GM19099 (cell line): ENCODE data around the gene C9orf78.

Source experiments
- POLR2A ChIP-seq: IDR thresholded peaks from 3 replicates; pipeline ENCODE4 v1.6.1; 2011; ENCODE audit warnings: low read depth; ENCODE audit not compliant: insufficient read length; ENCODE audit errors: extremely low read depth

The C9orf78 gene, protein sequence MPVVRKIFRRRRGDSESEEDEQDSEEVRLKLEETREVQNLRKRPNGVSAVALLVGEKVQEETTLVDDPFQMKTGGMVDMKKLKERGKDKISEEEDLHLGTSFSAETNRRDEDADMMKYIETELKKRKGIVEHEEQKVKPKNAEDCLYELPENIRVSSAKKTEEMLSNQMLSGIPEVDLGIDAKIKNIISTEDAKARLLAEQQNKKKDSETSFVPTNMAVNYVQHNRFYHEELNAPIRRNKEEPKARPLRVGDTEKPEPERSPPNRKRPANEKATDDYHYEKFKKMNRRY

DNA sequence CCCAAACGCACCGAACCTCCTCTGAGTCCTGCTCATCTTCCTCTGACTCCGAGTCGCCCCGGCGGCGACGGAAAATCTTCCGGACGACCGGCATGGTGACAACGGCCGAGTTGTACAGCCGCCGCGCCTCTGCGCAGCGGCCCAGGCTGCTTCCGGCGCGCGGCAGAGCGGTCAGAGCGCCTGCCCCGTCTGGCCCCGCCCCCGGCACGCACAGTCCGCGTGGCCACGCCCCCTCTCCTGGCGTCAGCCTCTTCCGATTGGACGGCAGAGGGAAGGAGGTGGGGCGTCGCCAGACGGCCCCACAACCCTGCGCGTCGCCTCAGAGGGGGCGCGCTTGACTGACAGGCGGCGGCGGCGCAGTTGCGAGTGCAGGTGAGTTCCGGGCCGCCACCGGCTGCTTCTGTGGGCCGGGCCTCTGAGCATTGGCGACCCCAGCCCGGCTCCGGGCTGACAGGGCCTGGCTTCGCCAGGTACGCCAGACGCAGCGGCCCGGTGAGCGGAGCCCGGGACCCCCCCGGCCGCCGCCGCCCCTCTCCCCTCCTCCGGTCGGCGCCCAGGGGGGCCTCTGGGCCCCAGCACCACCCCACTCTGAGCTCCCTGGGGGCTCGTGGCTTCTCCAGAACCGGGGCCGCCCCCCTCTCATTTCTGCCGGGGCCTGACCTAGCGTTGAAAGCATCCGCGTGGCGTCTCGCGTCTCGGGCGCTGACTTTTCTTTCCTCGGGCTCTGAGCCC lies at the start of gene C9orf78, which contains the start of gene USP20:
Gene C9orf78 (minus strand): TSS at position 148 of the 732 bp plus-strand sequence. CDS start 54 bp downstream, at position 94.
Gene USP20 (plus strand): TSS at position 331 of the 732 bp plus-strand sequence. CDS start 17,098 bp downstream, outside the sequence.
- TF ChIP-seq POLR2A, result peak; percentile 96

DNA sequence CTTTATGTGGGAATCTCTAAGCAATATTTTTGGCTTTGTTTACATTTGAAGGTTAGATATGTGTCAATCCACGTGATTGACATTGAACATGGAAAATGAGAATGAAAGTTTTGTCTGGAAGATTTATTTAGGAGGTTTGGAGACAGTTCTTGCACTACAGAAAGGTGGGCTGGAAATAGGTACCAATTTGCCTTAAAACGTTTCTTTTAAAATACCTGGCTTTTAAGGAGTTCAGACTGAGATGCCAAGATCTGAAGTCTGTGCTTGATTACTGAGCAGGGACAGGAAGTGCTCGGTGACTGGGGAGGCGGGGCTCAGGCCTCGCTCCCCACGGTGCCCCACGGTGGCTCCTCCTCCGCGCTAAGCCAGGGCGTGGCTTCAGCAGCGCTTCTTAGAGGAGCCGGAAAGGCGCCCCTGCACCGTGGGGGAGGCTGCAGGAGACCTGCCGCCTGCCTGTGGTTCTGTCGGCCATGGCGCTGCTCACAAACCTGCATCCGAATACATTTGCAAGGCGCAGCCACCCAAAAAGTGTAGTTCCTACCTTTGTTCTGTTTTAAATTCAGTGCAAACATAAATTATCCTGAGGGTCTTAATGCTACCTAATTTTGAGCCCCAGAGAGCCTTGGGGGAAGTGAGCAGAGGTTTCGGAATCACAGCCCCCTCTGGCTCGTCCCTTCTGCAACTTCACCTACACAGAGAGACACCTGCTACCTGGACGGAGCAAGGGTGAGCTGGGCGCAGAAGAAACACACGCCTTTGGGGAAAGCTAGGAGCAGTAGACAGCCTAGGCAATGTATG lies 49.3 kb upstream of the C9orf78 start:
- TF ChIP-seq POLR2A, result peak; percentile 87

DNA sequence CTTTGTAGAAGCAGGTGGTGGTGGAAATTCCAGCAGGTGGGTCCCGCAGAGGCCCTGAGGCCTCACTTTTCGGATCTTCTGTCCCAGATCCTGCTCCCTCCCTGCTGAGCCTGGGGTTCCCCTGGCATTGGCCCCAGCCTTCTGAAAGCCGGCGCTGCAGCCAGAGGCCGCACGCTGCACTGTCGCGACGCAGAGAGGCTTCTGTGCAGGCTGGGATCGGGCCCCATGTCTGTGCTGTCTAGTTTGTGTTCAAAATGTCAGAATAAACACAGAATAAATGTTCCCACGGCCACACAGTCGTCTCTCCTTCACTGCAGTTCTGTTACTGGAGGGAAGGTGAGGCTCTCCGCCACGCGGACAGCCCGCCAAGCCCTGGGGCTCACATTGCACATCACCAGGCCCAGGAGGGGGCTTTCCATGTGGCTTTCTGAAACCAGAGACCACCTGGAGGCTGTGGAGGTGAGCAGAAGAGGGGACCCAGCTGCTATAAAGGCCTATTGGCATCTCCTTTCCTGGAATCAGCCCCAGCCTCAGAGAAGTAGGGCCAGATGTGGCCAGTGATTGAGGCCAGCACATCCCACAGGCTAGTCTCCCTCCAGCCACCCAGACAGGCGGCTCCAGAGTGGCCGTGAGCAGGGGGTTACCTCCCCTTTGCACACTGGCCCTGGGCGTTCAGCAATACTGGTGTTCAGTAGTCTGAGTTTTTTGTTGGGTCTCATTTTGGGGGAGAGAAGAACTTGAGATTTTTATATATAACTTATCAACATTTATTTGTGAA lies 46.7 kb upstream of the C9orf78 start:
- TF ChIP-seq POLR2A, result no peak

DNA sequence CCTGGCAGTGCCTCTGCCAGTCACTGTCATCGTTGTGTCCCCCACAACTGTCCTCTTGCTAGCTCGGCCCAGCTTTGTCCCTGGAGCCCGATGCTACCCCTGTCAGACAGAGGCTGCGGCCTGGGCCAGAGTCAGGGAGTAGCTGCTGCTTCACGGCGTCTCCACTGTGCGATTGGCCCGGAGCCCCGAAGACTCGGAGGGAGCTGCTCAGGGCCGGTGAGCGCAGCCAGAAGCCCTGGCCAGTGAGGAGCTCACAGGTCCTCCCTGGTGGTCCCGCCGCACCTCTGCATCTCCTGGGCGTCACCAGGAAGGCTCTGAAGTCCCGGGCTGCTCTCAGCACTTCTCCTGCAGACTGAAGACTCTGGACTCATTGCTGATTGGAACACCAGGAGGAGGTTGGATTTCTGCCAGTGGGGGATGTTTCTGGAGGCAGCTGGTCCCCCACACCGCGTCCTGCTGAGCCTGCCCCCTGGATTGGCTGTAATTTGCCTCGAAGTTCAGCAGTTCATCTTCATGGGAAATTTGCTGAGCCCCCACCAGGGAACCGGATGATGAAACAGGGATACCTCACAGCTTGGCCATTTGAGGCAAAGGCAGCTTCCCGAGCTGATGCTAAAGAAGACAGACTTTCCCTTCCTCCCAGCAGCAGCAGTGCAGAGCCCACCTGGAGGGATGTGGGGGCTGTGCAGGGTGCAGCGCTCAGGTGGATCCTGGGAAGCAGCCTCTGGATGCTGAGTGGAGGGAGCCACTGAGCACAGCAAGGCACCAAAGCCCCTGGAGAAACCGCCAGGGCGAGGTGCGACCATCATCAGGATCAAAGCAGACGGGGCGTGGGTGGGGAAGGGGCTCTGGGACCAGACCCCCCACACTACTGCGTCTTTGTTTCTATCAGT lies 45.8 kb upstream of the C9orf78 start:
- no peak for TF ChIP-seq POLR2A

DNA sequence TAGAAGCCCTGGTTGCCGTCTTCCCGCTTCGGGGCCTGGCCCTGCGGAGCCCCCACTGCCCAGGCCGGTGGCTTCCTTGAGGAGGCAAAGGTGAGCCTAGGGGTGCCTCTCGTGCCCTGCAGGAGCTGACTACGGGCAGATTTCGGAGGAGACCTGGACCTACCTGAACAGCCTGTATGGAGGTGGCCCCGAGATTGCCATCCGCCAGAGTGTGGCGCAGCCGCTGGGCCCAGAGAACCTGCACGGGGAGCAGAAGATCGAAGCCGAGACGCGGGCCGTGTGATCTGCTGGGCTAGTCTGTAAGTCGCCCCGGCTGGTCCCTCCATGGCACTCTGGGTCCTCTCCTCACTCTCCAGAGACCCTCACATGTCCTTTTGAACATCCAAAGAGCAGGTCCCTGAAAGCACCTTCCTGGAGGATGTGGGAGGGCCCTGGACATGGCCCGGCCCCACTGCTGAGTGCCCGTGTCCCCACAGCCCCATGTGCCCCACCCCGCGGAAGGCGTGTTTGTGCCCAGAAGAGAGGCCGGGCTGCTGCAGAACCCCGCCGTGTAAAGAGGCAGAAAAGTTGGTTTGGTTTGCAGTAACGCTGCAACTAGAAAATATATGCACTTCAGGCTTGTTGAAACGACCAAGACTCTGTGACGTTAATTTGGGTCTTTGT lies 45.0 kb upstream of the C9orf78 start:
- no peak for TF ChIP-seq POLR2A

DNA sequence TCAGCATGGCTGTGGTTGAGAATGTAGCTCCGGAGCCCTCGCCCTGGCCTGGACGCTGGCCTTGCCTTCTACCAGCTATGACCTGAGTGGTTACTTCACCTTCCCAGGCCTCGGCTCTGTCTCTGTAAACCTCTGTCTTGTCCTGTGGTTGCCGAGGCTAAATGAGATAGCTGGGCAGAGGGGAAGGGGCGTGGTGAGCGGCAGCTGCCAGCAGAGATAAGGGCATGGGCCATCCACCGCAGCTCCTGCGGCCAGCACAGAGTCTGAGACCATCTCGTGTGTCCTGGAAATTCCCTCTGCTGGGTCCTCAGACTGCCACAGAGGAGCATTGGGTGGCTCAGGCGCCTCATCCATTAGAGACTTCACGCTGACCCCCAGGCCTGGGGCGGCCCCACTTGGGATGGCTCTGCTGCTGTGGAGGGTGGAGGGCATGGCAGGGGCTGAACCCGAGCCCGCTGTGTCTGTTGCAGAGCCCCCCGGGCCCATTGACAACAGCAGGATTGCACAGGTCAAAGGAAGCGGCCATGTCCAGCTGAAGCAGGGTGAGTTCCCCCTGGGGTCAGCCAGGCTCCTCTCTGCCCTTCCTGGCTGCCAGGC lies 44.1 kb upstream of the C9orf78 start:
- TF ChIP-seq POLR2A, result no peak

DNA sequence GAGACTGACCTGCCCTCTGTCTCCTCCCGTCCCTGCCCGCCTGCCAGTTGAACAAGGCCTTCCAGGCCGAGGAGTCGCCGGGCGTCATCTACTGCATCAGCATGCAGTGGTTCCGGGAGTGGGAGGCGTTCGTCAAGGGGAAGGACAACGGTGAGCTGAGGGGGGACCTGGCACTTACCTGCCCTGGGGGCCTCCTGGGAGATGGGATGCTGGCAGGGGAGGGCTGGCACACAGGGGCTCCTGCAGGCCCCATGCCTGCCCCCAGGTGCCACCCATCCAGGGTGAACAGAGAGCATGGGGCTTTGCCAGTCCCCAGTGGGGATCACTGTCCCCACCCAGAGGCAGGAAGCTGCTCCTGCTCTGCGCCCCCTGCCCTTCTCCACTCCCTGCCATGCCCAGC lies 43.2 kb upstream of the C9orf78 start:
- no peak for TF ChIP-seq POLR2A

DNA sequence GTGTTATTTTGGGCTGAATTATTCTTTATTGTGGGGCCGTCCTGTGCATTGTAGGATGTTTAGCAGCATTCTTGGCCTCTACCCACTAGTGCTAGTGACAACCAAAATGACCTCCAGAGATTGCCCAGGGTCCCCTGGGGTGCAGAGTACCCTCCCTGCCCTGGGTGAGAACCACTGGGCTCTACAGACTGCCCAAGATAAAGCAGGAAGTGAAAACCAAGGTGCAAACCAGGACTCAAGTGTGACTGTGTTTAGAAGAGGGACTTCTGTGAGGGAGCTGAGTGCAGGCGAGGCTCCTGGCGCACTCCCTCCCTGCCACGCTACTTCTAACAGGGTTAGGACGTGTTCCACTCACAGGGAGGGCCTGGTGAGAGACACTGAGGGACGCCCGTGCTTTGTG lies 41.7 kb upstream of the C9orf78 start:
- no peak for TF ChIP-seq POLR2A

DNA sequence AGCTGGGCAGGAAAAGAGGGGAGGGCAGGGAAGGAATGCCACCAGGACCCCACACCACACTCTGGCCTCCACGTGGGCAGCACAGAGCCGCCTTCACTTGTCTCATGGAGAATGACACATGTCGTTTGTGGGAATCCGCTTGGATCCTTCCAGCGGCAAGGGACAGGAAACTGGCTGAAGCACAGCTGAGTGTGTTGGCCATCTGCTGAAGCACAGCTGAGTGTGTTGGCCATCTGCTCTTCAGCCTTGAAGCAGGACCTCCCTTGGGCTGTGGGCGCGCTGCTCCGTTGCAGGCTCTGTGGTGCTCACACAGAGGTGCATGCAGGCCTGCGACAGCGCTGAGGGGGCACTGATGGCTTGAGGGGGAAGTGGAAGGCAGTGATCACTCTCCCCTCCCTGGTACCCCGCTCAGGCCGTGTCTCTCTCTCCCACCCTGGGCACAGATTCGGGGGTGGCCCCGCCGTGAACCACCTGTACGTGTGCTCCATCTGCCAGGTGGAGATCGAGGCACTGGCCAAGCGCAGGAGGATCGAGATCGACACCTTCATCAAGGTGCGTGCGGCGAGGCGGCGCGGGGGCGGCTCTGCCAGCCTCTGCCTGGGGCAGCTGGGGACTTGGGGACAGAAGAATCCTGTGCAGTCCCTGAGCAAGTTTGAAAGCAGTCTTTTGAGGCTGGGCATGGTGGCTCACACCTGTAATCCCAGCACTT lies 40.8 kb upstream of the C9orf78 start:
- TF ChIP-seq POLR2A, result no peak

DNA sequence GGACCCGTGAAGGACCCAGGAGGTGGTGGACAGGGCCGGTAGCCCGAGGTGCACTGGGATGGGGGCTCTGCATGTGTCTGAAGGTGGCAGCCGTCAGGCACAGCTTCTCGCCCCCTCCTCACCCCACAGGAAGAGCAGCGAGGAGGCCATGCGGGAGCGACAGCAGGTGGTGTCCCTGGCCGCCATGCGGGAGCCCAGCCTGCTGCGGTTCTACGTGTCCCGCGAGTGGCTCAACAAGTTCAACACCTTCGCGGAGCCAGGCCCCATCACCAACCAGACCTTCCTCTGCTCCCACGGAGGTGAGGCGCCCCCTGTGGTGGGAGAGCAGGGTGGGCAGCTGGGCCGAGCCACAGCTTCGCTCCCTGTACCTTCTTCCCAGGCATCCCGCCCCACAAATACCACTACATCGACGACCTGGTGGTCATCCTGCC lies 40.1 kb upstream of the C9orf78 start:
- no peak for TF ChIP-seq POLR2A

DNA sequence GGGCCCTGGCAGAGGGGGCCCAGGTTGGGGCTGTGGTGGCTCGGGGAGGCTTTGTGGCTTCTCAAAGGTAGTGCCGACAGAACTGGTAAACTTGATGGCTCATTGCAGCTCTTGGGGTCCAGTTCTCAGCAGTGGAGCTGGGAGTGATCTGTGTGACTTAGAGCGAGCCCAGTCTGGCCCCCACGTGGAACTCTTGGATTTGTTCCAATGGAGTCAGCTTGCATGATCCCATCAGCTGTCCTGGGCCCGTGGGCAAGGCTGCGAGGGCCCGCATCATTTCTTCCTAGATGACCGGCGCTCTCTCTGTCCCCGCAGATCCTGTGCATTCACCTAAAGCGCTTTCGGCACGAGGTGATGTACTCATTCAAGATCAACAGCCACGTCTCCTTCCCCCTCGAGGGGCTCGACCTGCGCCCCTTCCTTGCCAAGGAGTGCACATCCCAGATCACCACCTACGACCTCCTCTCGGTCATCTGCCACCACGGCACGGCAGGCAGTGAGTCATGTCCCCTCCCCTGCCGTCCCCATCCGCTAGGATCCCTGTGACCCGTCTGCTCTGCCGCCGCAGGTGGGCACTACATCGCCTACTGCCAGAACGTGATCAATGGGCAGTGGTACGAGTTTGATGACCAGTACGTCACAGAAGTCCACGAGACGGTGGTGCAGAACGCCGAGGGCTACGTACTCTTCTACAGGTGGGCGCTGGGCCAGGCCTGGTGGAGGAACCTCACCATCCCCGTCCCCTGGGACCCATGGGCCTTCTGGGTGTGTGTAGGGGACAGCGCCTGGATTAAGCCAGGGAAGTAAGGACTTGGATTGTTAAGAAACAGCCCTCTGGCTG lies 39.4 kb upstream of the C9orf78 start:
- TF ChIP-seq POLR2A, result no peak
